CD4-positive, alpha-beta T cell (primary cell): ENCODE measurements around the gene DLEU7. TPM values are rescaled to one million over a fixed set of nuclear protein-coding genes. Genes with fewer than 3 reads are reported as not detected.

Source experiments
- ATAC-seq: fragments of 200-7000 bp; cut with Tn5 transposase; one replicate; pipeline ENCODE4 v1.10.0; 2022; ENCODE audit warnings: mild to moderate bottlenecking; ENCODE audit not compliant: poor library complexity
- CTCF ChIA-PET: fragments of 350-600 bp; sonication (Branson Sonifier 250); formaldehyde crosslinking; loops from one replicate; lab custom pipeline; 2021; ENCODE audit warnings: antibody characterized with exemption, inconsistent platforms; lab: Charles Lee
- POLR2A ChIA-PET: fragments of 350-600 bp; sonication (Branson Sonifier 250); formaldehyde crosslinking; loops from one replicate; lab custom pipeline; 2021; ENCODE audit warnings: antibody characterized with exemption, inconsistent platforms; lab: Charles Lee
- DNase-seq, 14 experiments: peaks; one replicate each; pipeline ENCODE4 v3.0.0-alpha.2; 2013 to 2020; ENCODE audit warnings: mixed read lengths in 2 of 14
- H3K27ac ChIP-seq, 2 donors: one replicate each; pipeline versions ENCODE4 v1.5.1 to v1.7.0; 2013; ENCODE audit warnings: low read length in 2 of 2, low read depth in 1 of 2, mild to moderate bottlenecking in 1 of 2
- H3K27me3 ChIP-seq, 2 experiments: 1 replicate in 1 of 2; 2 replicates in 1 of 2; pipeline versions ENCODE4 v1.6.1 to v1.7.0; 2013; ENCODE audit warnings: low read length in 2 of 2, control low read depth in 1 of 2, mild to moderate bottlenecking in 1 of 2, moderate library complexity in 1 of 2; ENCODE audit not compliant: insufficient read depth in 2 of 2, control insufficient read depth in 1 of 2
- H3K36me3 ChIP-seq: one replicate; pipeline ENCODE4 v1.6.1; 2013; ENCODE audit warnings: low read length, control low read depth; ENCODE audit not compliant: insufficient read depth
- H3K4me1 ChIP-seq: one replicate; pipeline ENCODE4 v1.6.1; 2013; ENCODE audit warnings: low read length, control low read depth; ENCODE audit not compliant: insufficient read depth
- H3K4me3 ChIP-seq: one replicate; pipeline ENCODE4 v1.5.1; 2013; ENCODE audit warnings: mild to moderate bottlenecking, low read length, moderate library complexity
- H3K9me3 ChIP-seq, 2 experiments: 1 replicate in 1 of 2; 2 replicates in 1 of 2; pipeline versions ENCODE4 v1.6.1 to v1.7.0; 2013; ENCODE audit warnings: low read length in 2 of 2, mild to moderate bottlenecking in 2 of 2, control low read depth in 1 of 2, moderate library complexity in 1 of 2; ENCODE audit not compliant: control insufficient read depth in 1 of 2, insufficient read depth in 1 of 2
- H3K27ac Mint-ChIP-seq: one replicate; pipeline ENCODE4 v1.8.0; 2020; ENCODE audit warnings: mixed read lengths
- H3K27me3 Mint-ChIP-seq: one replicate; pipeline ENCODE4 v1.8.0; 2021; ENCODE audit warnings: mixed read lengths
- H3K36me3 Mint-ChIP-seq: one replicate; pipeline ENCODE4 v1.8.0; 2021; ENCODE audit warnings: low read depth, mixed read lengths
- H3K4me1 Mint-ChIP-seq: one replicate; pipeline ENCODE4 v1.8.0; 2021; ENCODE audit warnings: low read depth, mixed read lengths
- H3K4me3 Mint-ChIP-seq: one replicate; pipeline ENCODE4 v1.8.0; 2020; ENCODE audit warnings: mild to moderate bottlenecking, mixed read lengths
- H3K9me3 Mint-ChIP-seq: one replicate; pipeline ENCODE4 v1.8.0; 2020; ENCODE audit warnings: mixed read lengths
- intact Hi-C, 2 experiments: fragments of 100-400 bp; cut with DNase I in 1 of 2; cut with micrococcal nuclease in 1 of 2; formaldehyde crosslinking; loops; one replicate each; pipeline versions ENCODE4 v1.15.1 to v1.9.0; 2023 to 2025; cut with DNase I, micrococcal nuclease
- total RNA-seq, 174 experiments: library from RNA in 2 of 174; stranded (reverse) in 2 of 174; gene quantifications; one replicate each; pipeline ENCODE4 v1.2.3 and lab custom pipeline; 2021 to 2026
- TF ChIP-seq, protein P1 (sequence below): fragments of 200-600 bp; IDR thresholded peaks from one replicate; pipeline ENCODE4 v1.8.0; 2022; ENCODE audit warnings: antibody characterized with exemption, mild to moderate bottlenecking

Gene DLEU7
- total RNA-seq, 2 experiments from 2014 or later: not detected

DNA sequence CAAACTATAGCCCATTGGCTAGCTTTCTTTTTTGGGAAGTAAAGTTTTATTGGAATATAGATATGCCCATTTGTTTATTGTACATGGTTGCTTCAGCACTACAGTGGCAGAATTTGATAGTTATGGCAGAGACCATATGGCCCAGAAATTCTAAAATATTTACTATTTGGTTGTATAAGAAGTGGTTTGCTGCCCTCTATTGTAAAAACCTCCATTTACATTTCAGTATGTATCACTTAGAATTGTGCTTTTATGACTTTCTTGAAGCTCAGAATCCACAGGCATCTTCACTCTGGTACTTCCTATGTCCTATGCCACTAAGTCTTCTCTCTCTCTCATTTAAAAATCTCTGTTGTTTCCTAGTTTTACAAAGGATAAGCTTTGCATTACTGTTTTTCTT is 37.7 kb downstream of the DLEU7 start:
- ATAC-seq: no peak
- ChIA-PET CTCF (no interaction called here), POLR2A (interaction anchor here (1.1 kb wide), 1 partner anchor 808 kb away, joined by 4 read pairs; no protein-coding TSS in a partner anchor)
- intact Hi-C loops: loop anchor here in 1 of 2 experiments (10.0 kb wide), 1 partner anchor 631 kb away; no protein-coding TSS in a partner anchor
- H3K27ac Mint-ChIP-seq: no peak overlapping the region
- H3K4me3 Mint-ChIP-seq: no peak overlapping the region
- no peaks in the 10 kb centered on the region for H3K9me3 Mint-ChIP-seq
- peaks cover 7% of the 10 kb centered on the region for H3K4me1 Mint-ChIP-seq
- no peaks in the 10 kb centered on the region for H3K36me3 Mint-ChIP-seq
- H3K27ac ChIP-seq: no peak overlapping the region
- no peaks in the 10 kb centered on the region for H3K27me3 Mint-ChIP-seq
- TF ChIP-seq, protein P1, sequence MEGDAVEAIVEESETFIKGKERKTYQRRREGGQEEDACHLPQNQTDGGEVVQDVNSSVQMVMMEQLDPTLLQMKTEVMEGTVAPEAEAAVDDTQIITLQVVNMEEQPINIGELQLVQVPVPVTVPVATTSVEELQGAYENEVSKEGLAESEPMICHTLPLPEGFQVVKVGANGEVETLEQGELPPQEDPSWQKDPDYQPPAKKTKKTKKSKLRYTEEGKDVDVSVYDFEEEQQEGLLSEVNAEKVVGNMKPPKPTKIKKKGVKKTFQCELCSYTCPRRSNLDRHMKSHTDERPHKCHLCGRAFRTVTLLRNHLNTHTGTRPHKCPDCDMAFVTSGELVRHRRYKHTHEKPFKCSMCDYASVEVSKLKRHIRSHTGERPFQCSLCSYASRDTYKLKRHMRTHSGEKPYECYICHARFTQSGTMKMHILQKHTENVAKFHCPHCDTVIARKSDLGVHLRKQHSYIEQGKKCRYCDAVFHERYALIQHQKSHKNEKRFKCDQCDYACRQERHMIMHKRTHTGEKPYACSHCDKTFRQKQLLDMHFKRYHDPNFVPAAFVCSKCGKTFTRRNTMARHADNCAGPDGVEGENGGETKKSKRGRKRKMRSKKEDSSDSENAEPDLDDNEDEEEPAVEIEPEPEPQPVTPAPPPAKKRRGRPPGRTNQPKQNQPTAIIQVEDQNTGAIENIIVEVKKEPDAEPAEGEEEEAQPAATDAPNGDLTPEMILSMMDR: no peak
- H3K27me3 ChIP-seq: no peaks in the 10 kb centered on the region
- no peaks in the 10 kb centered on the region for H3K36me3 ChIP-seq
- peaks cover 6% of the 10 kb centered on the region for H3K4me1 ChIP-seq
- no peak for DNase-seq
- no peak overlapping the region for H3K4me3 ChIP-seq
- H3K9me3 ChIP-seq: peaks cover 0 to 4% of the 10 kb centered on the region in 2 experiments

DNA sequence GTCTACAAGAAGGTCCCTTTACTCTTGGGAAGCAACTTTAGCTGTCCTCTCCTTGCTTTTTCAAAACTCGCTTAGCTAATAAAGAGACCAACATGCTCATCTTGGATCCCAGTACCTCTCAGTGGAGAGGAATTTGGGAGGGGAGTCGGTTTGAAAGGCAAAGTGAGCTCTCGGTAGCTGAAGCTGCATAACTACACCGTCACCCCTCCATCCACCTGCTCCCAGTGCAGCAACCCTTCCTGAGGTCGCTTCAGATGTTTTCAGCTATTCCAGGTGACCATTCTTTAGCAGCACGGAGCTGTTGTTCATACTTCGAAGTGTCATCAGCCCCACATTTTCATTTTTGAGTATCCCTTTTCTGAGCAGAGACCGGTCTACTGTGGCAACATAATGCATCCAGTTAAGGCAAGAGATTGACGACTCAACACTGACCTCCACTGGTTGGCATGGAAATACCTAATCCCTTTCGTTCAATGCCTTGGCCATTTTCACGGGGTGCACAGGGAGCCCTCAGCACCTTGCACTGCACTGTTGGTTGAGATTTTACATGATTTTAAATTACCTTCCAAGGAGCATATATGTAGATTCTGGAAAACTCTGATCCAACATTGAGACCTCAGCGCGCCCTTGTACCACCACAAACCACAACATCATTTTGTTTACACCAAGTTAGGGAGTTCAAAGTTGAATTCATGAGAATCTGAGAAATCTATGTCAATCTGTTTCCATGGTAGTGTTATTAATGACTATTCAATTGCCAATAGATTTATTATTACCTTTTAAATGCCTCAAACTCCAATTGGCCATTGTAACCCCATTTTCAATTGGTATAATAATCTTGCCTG is 42.2 kb downstream of the DLEU7 start:
- Histone ChIP-seq H3K27me3 (no peaks in the 10 kb centered on the region), H3K4me1 (peaks cover 6% of the 10 kb centered on the region), H3K9me3 (peaks cover 0 to 4% of the 10 kb centered on the region in 2 experiments), H3K4me3 (no peak overlapping the region), H3K27ac (no peak overlapping the region), H3K36me3 (no peaks in the 10 kb centered on the region)
- CTCF ChIA-PET: interaction anchor here (0.8 to 1.9 kb wide), 4 partner anchors 11 to 825 kb away, joined by 3 to 6 read pairs (median 3); no protein-coding TSS in a partner anchor
- no peak overlapping the region for H3K27ac Mint-ChIP-seq
- TF ChIP-seq, protein P1: peak; percentile 75
- no peaks in the 10 kb centered on the region for H3K36me3 Mint-ChIP-seq
- peaks cover 7% of the 10 kb centered on the region for H3K4me1 Mint-ChIP-seq
- ATAC-seq: peak; percentile 88
- peak; percentile 19 to 85 (median 48) for DNase-seq
- POLR2A ChIA-PET: interaction anchor here (0.7 to 1.9 kb wide), 7 partner anchors 91 to 825 kb away, joined by 3 to 8 read pairs (median 4); partner anchors contain the start of gene TRIM13
- H3K9me3 Mint-ChIP-seq: no peaks in the 10 kb centered on the region
- intact Hi-C loops: loop anchor here (1.0 to 10.0 kb wide), 8 partner anchors 111 to 825 kb away; no protein-coding TSS in a partner anchor
- no peak overlapping the region for H3K4me3 Mint-ChIP-seq
- H3K27me3 Mint-ChIP-seq: no peaks in the 10 kb centered on the region

DNA sequence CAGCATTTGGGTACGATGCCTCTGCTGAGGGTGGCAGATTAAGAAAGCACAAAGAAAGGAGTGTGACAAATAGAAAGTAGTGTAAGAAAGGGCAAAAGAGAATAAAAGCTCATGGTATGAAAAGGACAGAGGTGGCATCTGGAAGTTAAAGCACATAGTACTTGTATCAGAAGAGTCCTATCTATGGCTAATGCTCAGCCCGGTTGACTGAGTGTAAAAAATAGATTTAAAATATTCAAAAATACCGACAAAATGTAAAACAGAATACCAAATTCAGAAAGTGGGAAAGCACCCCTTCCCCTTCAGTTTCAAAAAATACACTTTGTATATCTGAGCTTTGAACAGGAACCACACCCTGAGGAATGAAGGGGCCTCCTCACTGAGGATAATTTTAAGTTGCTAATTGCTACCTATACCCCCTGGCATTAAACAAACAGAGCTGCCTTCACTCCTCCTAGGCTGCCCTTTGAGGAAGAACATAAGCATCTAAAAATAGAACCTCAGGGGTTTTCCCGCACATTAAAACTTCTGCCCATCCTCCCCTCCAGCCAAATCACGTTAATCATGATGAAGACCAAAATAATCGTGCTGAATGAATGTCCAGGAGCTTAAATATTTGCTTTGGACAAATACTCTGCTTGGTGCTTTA is 43.3 kb downstream of the DLEU7 start:
- Mint-ChIP-seq H3K27ac (no peak overlapping the region), H3K36me3 (no peaks in the 10 kb centered on the region), H3K4me1 (peaks cover 7% of the 10 kb centered on the region), H3K27me3 (no peaks in the 10 kb centered on the region), H3K4me3 (no peak overlapping the region), H3K9me3 (no peaks in the 10 kb centered on the region)
- TF ChIP-seq, protein P1: no peak
- no peak overlapping the region for H3K27ac ChIP-seq
- H3K4me1 ChIP-seq: peaks cover 6% of the 10 kb centered on the region
- ATAC-seq (no peak), DNase-seq (peak in 1 of 14 experiments; percentile 11)
- H3K9me3 ChIP-seq: no peaks in the 10 kb centered on the region
- ChIA-PET POLR2A (interaction anchor here (1.3 to 1.9 kb wide), 4 partner anchors 92 to 803 kb away, joined by 3 to 8 read pairs (median 5); partner anchors contain the start of gene TRIM13), CTCF (interaction anchor here (1.4 to 1.9 kb wide), 2 partner anchors 112 to 824 kb away, joined by 3 to 6 read pairs; no protein-coding TSS in a partner anchor)
- no peaks in the 10 kb centered on the region for H3K36me3 ChIP-seq
- no peak overlapping the region for H3K4me3 ChIP-seq
- no peaks in the 10 kb centered on the region for H3K27me3 ChIP-seq
- intact Hi-C loops: loop anchor here (2.0 to 10.0 kb wide), 4 partner anchors 113 to 717 kb away; no protein-coding TSS in a partner anchor
